NCI-H446 treated with DMSO at 0.1 percent for 48 hours (cell line): Measurements from ENCODE around the gene CKB.
"Not testable (repeated sequence)": the region's sequence is repeated elsewhere in the genome, so short reads cannot be mapped to it uniquely, and the experiment has no call there.

ENCODE experiments used
- DNase-seq: peaks from one replicate; lab custom pipeline; 2025; lab: John Stamatoyannopoulos, UW

The CKB gene

GRCh38 chr14:103526247-103526913 lies 3.8 kb upstream of the CKB start:
- no peak for DNase-seq

DNA sequence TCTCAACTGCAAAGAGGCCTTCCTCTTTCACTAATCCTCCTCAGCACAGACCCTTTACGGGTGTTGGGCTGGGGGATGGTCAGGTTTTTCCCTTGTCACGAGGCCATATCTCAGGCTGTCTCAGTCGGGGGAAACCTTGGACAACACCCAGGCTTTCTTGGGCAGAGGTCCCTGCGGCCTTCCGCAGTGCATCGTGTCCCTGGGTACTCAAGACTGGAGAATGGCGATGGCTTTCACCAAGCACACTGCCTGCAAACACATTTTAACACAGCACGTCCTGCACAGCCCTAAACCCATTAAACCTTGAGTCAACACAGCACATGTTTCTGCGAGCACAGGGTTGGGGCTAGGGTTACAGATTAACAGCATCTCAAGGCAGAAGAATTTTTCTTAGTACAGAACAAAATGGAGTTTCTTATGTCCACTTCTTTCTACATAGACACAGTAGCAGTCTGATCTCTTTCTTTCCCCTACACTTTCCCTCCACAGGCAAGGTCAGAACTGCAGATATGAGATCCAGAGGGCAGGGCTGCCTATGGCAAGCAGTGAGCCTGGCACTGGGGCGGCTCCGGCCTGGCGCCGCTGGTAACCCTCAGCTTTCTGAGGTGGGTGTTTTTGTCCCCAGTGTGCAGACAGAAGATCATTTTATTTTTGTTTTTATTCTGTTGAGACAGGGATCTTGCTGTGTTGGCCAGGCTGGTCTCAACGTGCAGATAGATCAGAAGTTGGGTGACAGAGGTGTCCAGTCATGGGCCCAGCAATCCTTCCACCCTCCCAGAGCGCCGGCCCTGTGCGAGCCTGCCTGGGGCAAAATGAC lies 3.0 kb upstream of the CKB start:
- DNase-seq = not testable (repeated sequence)

DNA sequence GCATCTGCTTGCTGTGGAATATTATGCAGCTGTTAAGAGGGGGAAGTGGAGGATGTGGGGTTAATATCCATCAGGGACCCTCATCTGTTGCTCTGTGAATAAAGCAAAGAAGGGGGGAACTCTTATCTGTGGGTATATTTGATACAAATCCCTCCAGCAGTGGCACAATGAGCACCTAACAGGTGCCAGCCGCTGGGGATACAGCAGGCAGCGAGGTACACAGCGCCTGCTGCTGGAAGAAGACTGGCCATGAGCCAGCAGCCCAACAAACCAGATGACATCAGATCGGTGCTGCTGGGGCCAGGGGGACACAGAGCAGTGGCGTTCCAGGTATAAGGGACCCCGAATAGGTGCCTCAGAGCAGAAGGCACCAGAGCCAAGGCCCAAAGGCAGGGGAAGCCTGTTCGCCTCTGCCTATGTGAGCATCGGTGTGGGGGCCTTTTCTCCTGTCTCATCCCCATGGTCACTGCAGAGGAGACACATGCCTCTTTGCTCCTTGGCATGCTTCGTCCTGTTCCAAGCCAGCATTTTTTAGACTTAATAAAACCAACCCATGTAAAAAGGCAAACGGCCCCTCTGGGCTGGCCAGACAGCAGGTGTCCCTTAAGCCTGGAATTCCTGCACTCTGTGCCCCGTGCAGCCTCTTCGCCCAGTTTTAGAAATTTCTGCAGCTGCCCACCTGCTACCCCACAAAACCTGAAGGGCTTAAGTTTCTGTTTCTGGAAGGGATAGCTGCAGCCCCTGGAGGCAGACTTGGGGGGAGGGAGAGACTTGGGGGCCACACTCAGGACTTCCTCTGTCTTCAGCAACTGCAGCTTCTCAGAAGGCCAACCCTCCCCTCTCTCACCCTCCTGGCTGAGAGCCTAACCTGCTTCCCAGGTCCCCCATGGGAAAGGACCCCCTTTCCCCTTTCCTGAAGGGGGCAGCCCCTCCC lies 1.6 kb upstream of the CKB start:
- no peak for DNase-seq

DNA sequence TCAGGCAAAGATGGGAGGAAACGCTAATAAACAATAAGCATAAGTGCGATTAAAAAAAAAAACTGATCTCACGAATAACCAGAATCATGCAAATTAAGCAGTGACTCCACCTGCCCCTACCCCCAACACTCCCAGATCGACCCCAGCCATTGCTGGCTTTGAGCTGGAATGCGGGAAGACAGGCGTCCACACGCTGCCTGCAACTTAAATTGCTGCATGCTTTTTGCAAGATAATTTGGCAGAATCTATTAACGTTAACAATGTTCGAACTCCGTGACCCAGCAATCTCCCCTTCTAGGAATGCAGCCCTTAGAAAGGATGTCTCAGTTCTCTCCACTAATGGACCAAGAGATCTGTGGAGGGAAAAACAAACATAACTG lies 935 bp upstream of the CKB start:
- no peak for DNase-seq

DNA sequence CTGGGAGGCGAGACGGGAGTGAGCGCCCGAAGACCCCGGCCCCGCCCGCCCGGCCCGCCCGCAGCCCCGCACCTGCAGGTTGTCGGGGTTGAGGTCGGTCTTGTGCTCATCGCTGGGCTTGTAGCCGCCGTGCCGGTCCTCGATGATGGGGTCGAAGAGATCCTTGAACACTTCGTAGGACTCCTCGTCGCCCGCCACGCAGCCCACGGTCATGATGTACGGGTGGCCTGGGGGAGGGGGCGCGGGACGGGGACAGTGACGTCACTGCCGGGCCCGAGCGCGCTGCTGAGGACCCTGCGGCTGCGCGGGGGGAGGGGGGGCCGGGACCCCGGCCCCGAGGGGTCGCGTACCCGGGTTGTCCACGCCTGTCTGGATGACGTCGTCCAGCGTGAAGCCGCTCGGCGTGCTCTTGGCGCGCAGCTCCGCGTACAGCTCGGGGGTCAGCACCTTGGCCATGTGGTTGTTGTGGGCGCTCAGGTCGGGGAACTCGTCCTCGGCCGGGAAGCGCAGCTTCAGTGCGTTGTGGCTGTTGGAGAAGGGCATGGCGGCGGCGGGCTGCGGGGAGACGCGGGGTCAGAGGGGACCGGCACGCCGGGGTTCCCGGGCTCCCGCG lies 573 bp downstream of the CKB start:
- DNase-seq = no peak

GRCh38 chr14:103521438-103521950 lies 1.1 kb downstream of the CKB start:
- DNase-seq = no peak

DNA sequence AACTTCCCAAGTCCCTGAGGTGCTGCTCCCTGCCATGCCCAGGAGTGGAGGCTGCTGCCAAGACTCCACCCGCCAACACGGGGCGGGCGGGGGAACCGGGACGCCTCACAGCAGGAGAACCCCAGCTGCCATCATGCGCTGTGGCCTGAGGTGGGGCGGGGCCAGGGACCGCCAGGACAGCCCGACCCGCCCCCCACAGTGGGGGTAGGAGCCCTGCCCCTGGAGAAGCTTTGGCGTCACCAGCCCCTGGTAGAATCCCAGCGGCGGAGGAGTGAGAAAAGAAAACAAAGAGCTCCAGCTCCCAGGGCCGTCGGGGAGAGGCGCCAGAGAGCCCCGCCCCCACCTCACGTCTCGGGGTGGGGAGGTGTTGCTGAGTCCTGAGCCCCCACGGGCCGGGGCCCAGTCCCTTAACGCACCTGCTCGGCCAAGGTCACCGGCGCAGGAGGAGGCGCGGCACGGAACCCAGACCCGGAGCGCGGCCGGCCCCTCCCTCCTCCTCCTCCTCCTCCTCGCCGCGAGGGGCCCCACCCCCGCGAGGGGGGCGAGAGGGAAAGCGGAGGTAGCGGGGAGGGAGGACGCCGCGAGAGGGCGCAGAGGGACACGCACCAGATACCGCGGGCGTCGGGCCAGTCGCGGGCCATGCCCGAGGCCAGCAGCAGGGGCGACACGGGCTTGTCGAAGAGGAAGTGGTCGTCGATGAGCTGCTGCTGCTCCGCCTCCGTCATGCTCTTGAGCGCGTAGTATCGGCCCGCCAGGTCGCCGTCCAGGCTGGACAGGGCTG lies 1.8 kb downstream of the CKB start:
- peak; percentile 79 for DNase-seq

DNA sequence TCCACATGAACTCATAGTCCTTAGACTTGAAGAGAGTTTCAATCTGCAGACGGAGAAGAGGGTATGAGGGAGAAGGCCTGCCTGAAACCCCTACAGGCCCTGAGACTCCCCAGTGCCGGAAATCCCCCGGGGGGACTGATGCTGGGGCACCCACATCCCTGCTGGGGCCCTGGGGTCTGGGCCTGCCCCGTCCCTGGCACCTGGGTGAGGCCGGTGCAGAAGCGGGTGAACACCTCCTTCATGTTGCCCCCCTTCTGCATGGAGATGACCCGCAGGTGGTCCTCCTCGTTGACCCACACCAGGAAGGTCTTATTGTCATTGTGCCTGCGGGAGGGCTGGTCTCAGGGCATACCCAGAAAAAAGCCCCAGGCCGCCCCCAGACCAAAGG lies 2.4 kb downstream of the CKB start:
- DNase-seq = no peak

DNA sequence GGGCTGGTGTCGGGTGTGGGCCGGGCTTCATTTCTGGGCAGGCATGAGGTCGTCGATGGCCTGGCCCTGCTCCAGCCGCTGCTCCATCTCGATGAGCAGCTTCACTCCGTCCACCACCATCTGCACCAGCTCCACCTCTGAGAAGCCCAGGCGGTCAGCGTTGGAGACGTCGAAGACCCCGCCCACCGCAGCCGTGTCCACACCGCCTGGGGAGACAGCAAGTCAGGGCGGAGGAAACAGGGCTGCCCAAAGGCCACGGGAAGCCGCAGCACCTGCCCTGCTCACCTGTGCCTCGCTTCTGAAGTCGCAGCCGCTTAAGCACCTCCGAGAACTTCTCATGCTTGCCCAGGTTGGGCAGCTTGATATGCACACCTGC lies 2.8 kb downstream of the CKB start:
- no peak for DNase-seq

DNA sequence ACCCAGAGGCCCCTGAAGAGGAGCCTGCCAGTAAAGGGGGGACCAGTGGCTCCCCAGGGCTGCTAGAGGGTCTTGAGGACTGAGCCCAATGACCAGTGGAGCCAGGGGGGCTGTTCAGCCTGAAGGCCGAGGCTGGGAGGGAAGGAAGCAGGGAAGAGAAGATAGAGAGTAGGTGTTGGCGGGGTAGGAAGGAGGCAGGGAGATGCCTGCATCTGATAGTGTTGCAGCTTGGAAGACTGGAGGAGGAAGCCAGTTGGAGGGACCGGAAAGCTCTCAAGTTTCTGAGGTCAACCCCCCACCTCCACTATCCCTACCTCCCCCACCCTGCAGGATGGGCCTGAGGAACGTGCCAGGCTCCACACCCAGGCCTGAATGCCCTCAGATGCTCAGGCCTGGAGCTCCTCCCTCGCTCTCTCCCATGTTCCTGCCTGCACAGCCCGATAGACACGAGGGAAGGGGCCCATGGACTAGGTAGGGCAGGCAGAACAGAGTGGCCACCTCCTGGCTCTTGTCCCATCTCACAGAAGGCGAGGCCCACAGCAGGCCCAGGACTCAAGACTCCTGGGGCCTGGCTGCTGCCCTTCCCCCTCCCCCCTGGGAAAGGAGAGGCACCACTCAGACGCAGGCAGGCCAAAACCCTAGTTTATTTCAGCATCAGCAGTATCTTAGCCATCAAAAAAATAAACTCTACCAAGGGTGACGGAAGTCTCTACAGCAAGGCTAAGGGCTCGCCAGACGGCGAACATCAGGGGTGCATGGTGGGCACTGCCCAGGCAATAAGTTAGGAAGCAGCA lies 3.4 kb downstream of the CKB start:
- peak; percentile 59 for DNase-seq

DNA sequence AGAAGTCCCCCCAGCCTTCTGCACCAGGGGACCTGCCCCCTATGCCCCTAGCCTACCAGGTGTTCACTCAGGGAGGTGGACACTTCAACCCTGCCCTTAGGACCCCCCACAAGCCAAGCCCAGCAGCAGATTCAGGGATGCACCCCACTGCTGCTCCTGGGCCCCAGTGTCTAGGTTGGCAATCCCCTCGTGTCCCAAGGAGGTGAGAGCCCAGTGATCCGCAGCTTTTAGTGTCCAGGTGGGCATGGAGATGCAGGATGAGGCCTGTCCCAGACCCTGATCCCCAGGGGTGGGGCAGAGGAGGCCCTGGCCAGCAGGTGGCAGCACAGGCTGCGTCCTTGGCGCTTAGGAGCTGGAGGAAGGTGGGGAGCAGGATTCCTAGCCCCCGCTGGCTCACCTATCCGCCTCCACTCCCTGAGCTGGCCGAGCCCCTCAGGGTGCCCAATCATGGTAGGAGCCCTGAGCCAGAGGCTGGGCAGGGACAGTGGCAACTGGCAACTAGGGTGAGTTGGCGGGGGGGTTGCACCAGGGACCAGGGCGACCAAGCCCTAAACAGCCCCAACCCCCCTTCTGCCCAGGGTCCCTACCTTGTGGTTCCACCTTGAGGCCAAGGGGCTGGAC lies 4.1 kb downstream of the CKB start:
- no peak for DNase-seq

GRCh38 chr14:103517721-103518421 lies 4.8 kb downstream of the CKB start:
- DNase-seq = no peak

DNA sequence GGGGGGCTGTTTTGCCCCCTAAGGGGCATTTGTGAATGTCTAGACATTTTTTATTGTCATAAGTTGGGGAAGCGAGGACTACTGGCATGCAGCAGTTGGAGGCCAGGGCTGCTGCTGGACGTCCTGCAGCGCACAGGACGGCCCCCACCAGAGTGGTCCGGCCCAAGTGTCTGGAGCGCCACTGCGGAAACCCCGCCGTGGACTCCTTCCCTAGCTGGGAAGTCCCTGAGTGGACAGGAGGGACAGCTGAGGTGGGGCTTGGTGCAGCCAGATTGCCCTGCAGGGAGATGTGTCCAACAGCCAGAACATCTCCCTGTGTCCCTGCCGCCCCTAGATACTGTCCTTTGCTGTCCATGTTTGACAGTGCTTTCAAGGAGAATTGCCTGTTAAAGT lies 5.5 kb downstream of the CKB start:
- no peak for DNase-seq

DNA sequence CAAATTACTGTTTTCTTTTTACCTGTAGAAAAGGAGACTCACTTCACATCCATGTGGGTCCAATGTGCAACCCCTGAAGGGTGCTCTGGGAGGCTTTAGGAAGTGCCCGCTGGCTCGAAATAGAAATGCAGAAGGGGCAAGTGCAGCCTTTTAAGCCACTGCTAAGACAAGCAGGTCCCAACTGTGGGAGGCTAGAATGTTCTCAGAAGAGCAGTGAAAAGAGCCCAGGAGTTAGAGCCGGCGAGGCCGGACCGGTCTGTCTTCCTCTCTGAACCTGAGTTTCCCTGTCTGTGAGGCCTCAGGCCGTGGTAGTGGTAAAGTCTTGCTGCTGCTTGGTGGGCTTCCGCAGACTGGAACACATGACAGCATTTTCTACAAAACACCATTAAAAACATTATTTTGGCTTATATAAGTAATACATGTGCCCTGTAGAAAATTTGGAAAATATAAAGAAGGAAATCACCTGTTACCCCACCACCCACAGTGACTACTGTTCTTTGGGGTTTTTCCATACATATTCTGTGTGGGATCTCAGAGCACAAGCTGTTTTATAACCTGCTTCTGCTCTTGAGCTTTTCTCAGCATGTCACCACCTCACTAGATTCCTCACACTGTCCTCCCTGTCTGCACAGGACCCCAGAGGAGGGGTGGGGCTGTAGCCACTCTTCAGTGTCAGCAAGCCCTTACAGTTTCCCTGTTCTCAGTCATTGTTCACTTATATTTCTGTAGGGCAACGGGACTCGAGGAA lies 6.0 kb downstream of the CKB start:
- DNase-seq = no peak

- no peak for DNase-seq
Observed at GRCh38 chr14:103514596-103515421, 7.8 kb downstream of the CKB start.

- peak; percentile 98 for DNase-seq
Observed at GRCh38 chr14:103512701-103513611, 9.7 kb downstream of the CKB start.

DNA sequence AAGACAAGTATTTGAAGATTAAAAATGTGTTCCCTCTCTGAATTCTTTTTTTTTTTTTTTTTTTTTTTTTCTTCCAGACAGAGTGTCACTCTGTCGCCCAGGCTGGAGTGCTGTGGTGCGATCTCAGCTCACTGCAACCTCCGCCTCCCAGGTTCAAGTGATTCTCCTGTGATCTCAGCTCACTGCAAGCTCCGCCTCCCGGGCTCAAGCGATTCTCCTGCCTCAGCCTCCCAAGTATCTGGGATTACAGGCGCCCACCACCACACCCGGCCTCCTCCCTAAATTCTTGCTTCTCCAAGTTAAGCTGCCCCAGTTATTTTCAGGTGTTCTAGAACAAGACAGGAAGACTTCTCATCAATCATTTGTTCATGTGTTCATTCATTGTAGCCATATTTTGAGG lies 10.4 kb downstream of the CKB start:
- not testable (repeated sequence) for DNase-seq
